Raji (cell line): ENCODE results near the gene ALX4.

Experiments used
- POLR2A ChIP-seq: IDR thresholded peaks from 2 replicates; pipeline ENCODE4 v1.6.1; 2011; ENCODE audit warnings: low read depth, low read length, control low read depth; ENCODE audit not compliant: insufficient read depth

ALX4 gene

GRCh38 chr11:44310463-44311272 is 729 bp upstream of the ALX4 start:
- no peak for TF ChIP-seq POLR2A

GRCh38 chr11:44310206-44310462 is 195 bp upstream of the ALX4 start:
- TF ChIP-seq POLR2A, result no peak

GRCh38 chr11:44308923-44309477 is 939 bp downstream of the ALX4 start:
- TF ChIP-seq POLR2A, result no peak

- no peak for TF ChIP-seq POLR2A
Observed at GRCh38 chr11:44308256-44308922, 1.6 kb downstream of the ALX4 start.

GRCh38 chr11:44307340-44308099 is 2.4 kb downstream of the ALX4 start:
- TF ChIP-seq POLR2A, result no peak

GRCh38 chr11:44306918-44307244 is 3.1 kb downstream of the ALX4 start:
- TF ChIP-seq POLR2A, result no peak

GRCh38 chr11:44306052-44306917 is 3.7 kb downstream of the ALX4 start:
- TF ChIP-seq POLR2A, result no peak

GRCh38 chr11:44305470-44306051 is 4.4 kb downstream of the ALX4 start:
- TF ChIP-seq POLR2A, result no peak

- no peak for TF ChIP-seq POLR2A
Observed at GRCh38 chr11:44305026-44305469, 4.9 kb downstream of the ALX4 start.

- TF ChIP-seq POLR2A, result no peak
Observed at GRCh38 chr11:44304091-44305025, 5.6 kb downstream of the ALX4 start.

- no peak for TF ChIP-seq POLR2A
Observed at GRCh38 chr11:44303401-44303938, 6.5 kb downstream of the ALX4 start.

GRCh38 chr11:44301564-44302271 is 8.2 kb downstream of the ALX4 start:
- TF ChIP-seq POLR2A, result no peak
